CD4-positive, alpha-beta T cell treated with Interleukin-10 for 1 hour (primary cell): Measurements from ENCODE around the gene PLAGL2.
"Not testable (repeated sequence)": the region's sequence is repeated elsewhere in the genome, so short reads cannot be mapped to it uniquely, and the experiment has no call there.

ENCODE experiments used
- DNase-seq: peaks from one replicate; pipeline ENCODE4 v3.0.0-alpha.2; 2020

Gene PLAGL2

DNA sequence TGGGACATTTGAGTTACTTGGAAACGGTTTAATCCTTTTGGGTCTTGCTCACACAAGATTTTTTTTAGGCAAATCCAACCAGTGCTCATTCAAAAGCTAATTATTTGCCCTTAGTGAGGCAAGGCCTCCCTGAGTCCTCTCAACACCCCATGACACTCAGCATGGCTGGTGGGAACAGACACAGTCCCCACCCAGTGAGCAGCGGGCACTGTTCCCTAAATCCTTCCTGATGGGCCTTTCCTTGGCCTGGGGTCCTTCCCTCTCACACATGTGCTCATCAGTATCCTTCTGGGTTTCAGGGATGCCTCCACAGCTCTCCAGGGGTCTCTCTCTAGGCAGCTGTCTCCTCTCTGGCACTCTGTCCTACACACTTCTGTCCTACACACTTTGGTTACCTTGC, 28.0 kb downstream of the PLAGL2 start:
- no peak for DNase-seq

DNA sequence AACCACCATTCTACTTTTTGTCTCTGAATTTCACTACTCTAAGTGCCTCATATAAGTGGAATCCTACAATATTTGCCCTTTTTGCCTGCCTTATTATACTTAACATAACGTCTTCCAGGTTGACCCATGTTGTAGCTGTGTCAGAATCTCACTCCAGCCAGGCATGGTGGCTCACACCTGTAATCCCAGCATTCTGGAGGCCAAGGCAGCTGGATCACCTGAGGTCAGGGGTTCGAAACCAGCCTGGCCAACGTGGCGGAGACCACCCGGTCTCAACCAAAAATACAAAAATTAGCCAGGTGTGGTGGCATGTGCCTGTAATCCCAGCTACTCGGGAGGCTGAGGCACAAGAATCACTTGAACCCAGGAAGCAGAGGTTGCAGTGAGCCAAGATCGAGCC, 29.8 kb downstream of the PLAGL2 start:
- not testable (repeated sequence) for DNase-seq

DNA sequence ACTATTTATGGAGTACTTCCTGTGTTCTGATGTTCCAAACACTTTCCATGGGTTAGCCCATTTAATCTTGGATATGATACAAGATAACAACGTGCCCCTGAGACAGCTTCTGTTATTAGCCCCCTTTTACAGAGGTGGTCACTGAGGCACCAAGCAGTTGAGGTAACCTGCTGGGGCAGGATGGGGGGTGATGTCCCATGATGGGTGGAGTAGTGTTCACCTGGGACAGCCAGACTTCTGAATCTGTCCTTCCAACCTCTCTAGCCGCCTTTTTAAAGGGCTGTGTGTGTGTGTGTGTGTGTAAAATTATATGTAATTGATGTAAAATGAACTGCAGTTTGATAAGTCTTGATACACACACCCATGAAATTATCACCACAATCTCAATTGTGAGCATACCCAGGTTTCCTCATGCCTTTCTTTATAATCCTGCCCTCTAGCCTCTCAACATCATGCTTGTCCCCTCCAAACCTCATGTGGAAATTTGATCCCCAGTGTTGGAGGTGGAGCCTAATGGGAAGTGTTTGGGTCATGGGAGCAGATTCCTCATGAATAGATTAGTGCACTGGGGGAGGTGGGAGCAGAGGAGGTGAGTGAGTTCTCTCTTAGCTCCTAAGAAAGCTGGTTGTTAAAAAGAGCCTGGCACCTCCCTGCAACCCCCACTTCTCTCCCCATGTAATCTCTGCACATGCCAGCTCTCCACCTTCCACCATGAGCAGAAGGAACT, 39.2 kb downstream of the PLAGL2 start:
- DNase-seq: no peak

DNA sequence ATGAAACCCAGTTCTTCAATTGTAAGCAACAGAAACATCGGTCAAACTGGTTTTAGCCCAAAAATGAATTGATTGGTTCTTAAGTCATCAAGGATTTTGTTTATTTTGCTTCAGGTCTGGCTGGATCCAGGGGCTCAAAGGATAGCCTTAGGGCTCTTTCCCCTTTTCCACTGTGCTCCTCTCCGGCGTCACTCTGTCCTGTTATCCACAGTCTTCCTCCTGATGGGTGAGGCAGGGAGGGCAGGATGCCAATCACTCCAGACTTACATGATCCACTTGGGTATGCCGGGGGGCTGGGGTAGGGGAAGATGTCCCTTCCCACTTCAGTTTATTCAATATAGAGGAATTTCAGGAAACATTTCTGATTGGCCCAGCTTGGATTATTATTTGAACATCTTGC, 40.0 kb downstream of the PLAGL2 start:
- DNase-seq: no peak

DNA sequence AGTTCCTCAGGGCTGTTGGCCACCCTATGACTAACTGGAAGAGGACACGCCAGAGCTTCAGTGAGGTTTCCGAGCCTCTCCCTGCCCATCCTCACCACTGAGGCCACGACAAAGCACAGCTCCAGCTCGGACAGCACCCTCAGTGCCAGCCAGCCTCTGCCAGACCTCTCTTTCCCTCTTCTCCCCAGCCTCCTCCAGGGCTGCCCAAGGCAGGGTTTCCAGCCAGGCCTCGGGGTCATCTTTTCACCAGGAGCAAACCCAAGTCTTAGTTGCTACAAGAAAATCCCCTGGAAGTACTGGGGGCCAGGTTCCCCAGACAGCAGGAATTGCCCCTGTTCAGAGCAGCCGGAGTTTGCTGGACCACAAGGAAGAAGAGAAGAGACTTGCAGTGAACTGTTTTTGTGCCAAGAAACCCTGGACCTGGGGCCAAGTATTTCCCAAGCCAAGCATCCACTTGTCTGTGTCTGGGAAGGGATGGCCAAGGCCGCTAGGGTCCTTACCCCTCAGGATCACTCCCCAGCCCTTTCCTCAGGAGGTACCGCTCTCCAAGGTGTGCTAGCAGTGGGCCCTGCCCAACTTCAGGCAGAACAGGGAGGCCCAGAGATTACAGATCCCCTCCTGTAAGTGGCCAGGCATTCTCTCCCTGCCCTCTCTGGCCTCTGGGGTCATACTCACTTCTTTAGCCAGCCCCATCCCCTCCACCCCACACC, 41.6 kb downstream of the PLAGL2 start:
- DNase-seq: no peak

DNA sequence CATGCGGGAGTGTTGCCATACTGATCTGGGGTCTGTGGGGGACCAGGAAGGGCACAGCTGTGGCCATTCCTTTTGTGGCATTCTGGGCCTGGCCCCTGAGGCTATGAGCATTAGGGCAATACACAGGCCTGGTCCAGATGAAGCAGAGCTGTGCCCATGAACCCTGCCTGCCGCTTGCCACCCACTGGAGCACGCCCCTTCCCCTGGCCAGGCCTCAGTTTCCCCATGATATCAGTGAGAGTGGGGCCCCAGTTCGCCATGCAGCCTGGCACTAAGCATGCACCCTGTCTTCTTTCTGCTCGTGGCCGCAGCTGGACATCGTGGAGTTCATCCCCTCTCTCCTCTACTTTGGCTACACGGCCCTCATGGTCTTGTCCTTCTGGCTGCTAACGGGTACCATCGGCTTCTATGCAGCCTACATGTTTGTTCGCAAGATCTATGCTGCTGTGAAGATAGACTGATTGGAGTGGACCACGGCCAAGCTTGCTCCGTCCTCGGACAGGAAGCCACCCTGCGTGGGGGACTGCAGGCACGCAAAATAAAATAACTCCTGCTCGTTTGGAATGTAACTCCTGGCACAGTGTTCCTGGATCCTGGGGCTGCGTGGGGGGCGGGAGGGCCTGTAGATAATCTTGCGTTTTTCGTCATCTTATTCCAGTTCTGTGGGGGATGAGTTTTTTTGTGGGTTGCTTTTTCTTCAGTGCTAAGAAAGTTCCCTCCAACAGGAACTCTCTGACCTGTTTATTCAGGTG, 42.4 kb downstream of the PLAGL2 start:
- DNase-seq: no peak

DNA sequence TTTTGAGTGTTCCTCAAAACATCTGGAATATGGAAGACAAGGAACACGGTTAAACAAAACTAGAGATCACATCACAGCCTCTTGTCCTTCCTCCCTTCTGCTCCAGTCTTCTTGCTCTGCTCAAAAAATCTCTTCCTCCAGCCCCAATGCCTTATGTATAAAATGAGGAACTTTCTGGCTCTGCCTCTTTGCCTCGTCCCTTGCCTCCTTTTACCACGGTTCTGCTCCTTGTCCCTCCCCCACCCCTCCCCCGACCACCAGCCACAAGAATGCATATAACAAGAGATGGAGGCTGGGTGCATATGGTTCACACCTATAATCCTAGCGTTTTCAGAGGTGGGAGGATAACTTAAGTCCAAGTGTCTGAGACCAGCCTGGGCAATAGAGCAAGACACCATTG, 43.6 kb downstream of the PLAGL2 start:
- no peak for DNase-seq

DNA sequence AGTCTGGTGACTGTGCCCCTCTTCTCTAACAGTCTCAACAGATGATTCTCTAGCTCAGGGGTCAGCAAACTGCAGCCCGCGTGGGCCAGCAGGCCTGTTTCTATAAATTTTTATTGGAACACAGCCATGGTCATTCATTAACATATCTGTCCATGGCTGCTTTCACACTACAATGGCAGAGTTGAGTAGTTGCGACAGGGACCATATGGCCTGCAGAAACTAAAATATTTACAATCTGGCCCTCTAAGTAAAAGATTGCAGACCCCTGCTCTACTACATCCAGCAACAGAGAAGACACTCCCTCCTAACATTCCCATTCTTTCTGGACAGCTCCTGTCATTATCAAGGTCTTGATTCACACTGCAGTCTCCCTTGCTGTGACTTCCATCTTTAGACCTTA, 45.2 kb downstream of the PLAGL2 start:
- DNase-seq: no peak

DNA sequence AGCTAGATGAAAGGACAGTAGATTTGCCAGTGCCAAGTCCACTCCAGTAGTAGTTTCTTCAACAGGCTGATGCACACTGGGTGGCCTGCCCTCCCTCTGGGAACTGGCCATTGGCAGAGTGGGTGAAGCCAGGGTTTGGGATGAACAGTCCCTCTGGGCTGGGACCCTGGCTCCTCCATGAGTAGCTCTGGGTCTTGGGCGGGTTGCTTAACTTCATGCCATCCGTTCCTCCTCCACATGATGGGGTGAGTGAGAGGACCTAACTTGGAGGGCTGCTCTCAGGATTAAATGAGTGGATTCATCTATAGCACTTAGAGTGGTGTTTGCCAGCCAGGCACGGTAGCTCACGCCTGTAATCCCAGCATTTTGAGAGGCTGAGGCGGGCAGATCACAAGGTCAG, 47.2 kb downstream of the PLAGL2 start:
- DNase-seq: no peak

DNA sequence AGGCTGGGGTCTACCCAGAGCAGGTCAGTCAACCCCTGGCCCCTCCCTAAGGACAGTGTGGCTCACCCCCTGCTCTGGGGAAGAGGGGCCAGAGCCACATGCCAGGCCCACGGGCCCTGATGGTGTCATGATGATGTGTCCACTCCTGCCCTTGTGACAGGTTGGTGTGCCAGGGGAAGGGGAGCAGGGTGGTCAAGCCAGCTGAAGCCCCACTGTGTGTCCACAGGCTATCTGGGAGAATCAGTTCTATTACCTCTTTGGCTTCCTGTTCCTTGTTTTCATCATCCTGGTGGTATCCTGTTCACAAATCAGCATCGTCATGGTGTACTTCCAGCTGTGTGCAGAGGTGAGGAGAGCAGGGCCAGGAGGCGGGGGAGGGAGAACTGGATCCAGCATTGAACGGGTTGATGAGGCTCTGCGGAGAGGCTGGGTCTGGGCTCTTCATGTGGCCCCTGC, 47.7 kb downstream of the PLAGL2 start:
- no peak for DNase-seq

DNA sequence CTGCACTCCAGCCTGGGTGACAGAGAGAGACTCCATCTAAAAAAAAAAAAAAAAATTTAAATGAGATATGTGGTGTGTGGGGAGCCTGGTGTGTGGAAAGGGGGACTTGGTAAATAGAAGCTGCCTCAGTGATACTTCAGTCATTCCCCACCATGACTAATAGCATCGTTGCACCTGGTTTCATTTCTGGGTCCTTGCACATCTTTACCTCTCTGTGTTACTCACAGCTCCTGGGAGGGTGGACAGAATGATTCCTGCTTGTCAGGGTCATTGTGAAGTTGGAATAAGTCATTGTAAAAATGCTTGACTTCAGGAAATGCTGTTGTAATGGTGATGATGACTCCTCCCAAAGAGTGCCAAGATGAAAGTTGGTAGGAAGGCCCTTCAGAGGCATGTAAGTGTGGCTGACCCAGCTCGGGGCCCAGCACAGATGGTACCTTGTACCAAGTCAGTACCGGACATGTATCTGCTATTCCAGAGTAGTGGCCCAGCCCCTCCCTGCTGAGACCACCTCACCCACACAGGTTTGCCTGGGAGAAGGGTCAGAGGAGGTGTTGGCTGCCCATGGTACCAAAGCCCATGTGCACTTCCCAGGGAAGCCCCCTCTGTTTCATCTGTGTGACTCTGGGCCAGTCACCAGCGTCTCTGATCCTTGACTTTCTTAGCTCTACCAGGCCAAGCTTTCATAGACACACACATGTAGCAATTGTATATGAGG, 48.4 kb downstream of the PLAGL2 start:
- no peak for DNase-seq

DNA sequence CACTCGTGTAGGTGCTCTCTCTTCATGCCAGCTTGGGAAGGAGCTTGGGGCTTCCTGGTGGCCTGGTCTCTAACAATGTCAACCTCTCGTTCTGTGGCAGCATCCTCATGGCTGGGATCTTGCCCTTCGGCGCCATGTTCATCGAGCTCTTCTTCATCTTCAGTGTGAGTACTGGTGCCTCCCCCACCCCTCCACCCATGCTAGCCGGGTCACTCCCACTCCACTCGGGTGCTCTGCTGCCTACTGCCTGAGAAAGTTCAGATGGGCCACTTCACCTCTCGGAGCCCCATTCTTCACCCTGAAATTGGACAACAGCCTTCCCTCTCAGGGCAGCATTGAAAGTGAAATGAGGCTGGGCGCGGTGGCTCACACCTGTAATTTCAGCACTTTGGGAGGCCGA, 49.2 kb downstream of the PLAGL2 start:
- DNase-seq: no peak

DNA sequence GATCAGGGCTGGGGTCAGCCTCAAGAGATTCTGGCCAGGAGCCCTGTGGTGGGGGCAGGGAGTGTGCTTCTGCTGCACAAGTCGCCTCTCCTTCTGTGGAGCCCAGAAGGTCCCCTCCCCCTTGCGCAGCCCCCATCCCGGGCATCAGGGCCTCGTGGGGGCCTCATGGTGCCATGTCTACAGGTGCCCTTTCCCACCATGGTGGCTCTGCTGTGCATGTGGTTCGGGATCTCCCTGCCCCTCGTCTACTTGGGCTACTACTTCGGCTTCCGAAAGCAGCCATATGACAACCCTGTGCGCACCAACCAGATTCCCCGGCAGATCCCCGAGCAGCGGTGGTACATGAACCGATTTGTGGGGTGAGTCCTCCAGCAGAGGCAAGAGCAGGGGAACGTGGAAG, 49.9 kb downstream of the PLAGL2 start:
- no peak for DNase-seq

DNA sequence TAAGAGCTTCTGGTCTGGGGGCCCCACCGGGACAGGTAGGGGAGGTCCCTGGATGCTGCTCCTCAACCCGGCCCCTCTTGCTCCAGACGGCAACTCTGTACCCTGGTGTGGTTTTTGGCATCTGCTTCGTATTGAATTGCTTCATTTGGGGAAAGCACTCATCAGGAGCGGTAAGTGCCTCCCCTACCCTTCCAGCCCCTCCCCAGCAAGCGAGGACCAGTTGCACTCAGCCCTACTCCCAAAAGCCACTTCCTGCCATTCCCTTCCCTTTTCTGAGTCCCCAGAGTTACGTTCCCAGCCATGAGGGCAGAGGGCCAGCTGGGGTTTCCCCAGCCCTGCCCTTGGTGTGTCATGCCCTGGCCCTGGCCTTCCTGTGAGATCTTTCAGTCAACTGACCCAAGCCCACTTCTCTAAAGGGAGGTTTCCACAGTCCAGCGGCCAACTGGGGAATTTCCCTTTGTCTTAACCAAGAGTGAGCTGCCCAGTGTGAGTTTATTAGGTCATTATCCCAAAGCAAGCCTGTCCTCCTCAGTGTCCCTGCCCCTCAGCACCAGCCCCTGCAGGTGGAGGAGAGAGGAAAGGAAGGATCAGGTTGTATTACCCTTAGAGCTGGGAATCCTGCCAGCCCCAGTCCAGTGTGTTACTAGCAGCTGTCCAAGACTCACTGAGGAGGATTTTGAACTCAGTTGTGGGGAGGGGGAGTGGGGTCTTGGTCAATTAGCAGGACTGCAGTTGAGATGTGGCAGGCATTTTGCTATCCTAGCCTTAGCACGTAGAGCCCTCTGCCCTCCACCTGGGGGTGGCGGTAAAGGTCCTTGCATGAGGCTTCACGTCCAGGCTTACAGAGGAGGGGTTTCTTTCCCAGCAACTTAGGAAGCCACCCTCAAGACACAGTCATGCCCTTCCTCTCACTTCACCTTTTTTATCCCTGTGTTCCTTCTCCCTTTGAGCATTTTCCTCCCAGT, 52.2 kb downstream of the PLAGL2 start:
- DNase-seq: peak; percentile 45

DNA sequence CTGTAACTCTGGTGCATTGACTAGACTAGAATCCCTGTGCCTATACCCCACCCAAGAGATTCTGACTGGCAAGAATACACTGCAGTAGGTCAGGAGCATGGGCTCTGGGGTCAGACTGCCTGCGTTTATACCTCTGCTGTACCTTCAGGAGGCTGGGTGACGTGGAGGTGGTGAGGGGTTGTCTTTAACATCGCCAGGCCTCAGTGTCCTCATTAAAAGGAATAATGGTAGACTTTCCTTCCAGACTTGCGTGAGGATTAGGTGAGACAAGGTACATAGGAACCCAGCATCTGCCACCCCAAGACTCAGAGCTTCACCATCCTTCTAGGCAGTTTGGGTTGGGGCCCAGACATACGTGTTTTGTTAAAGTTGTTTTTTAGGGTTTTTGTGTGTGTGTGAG, 53.8 kb downstream of the PLAGL2 start:
- no peak for DNase-seq

DNA sequence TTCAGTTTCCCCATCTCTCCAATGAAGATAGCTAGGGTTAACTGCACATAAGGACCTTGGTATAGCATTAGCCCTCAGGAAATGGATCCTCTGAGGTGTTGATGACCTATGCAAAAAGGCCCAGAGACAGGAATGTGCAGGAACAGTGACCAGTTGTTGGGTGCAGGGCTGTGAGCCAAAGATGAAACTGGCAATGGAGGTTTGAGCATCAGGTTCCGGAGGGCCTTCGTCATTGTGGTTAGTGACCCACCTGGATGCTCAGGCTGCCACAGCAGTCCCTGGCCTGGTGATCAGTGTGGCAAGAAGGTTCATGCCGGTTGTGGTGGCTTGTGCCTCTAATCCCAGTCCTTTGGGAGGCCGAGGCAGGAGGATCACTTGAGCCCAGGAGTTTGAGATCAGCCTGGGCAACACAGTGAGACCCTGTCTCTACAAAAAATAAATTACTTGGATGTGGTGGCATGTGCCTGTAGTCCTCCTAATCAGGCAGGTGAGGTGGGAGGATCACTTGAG, 54.3 kb downstream of the PLAGL2 start:
- DNase-seq: no peak

DNA sequence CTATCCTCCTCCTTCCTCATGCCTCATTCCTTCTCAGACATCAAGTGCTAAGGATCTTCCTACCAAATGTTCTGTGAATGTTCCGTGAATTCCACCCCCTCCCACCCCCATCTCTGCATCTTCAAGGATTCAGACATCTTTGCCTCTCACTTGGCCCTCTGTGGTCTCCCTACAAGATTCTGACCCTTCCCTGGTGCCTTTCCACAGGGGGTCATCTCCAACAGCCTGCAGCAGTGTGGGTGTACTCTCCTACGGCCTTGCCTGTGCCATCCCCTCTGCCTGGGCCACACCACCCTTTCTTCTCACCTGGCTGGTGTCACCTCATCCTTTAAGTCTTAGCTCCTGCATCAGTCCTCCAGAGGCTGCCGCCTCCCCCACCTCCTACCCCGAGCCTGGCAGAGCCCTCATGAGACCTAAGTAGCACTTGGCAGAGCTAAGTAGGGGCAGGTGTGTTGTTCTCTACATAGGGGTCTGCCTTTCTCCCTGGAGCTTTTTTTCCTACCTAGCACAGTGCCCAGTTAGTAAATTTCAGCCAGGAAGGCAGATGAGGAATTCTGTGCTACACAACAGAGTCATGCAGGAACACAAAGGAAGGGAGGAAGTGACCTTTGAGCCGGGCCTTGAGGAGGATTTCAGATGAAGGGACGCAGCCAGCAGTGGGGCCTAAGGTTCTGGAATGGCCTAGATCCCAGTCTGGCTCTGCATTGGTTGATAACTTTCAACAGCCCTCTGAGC, 55.0 kb downstream of the PLAGL2 start:
- DNase-seq: no peak

DNA sequence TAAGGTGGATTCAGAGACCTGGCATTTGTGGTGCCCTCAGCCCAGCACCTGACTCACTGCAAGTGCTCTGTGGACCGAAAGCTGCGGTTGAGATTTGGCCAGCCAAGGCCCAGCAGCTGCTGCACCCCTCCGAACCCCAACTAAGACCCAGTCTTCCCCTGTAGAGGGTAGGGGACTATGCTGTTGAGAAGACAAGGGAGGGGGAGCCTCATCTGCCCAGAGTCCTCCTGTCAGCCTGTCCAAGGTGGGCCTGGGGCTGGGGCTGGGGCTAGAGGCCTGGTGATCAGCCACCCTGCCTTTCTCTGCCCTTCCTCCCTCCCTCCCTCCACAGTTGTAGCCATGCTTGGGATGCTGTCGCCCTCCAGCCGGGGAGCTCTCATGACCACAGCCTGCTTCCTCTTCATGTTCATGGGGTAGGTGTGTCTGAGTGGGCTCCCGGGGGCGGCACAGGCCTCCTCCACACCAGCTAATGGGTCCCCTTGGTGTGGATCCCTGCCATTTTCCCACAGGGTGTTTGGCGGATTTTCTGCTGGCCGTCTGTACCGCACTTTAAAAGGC, 57.2 kb downstream of the PLAGL2 start:
- no peak for DNase-seq

DNA sequence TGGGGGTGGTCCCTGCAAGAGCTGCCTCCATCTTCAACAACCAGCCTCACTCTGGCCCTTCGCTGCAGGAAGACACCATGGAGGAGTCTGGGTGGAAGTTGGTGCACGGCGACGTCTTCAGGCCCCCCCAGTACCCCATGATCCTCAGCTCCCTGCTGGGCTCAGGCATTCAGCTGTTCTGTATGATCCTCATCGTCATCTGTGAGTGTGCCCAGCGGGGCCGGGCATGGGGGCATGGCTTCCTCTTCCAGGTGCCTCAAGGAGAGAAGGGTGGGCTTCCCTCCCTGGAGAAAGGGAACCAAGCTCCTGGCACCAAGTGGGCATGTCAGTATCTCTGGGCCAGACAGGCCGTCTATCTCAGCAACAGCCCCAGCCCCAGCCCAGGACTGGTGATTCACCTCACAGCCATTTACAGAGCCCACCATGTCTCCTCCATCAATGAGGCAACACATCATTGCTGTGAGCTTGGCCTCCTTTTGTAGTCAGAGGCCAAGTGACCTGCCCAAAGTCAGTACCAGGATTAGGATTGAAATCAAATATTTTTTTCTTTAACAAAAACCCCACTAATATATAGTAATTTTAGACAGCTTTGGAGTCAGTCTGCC, 57.9 kb downstream of the PLAGL2 start:
- DNase-seq: no peak
